GM12864 (cell line): ENCODE data around the gene GID4.
A peak's percentile ranks its signal among the peaks of the same experiment; 100 is the strongest.
"Not testable (repeated sequence)": the region's sequence is repeated elsewhere in the genome, so short reads cannot be mapped to it uniquely, and the experiment has no call there.

Source experiments
- DNase-seq: peaks from one replicate; pipeline ENCODE4 v3.0.0-alpha.2; 2011; ENCODE audit warnings: low read depth
- H3K4me3 ChIP-seq: 2 replicates; pipeline ENCODE4 v1.5.1; 2011; ENCODE audit warnings: mild to moderate bottlenecking, low read depth, low read length, control low read depth
- TF ChIP-seq, protein P1 (sequence below): IDR thresholded peaks from 2 replicates; pipeline ENCODE4 v1.5.1; 2011; ENCODE audit warnings: low read depth, mild to moderate bottlenecking, moderate library complexity, low read length, control low read depth, inconsistent platforms; ENCODE audit errors: missing control alignments

The GID4 gene

DNA sequence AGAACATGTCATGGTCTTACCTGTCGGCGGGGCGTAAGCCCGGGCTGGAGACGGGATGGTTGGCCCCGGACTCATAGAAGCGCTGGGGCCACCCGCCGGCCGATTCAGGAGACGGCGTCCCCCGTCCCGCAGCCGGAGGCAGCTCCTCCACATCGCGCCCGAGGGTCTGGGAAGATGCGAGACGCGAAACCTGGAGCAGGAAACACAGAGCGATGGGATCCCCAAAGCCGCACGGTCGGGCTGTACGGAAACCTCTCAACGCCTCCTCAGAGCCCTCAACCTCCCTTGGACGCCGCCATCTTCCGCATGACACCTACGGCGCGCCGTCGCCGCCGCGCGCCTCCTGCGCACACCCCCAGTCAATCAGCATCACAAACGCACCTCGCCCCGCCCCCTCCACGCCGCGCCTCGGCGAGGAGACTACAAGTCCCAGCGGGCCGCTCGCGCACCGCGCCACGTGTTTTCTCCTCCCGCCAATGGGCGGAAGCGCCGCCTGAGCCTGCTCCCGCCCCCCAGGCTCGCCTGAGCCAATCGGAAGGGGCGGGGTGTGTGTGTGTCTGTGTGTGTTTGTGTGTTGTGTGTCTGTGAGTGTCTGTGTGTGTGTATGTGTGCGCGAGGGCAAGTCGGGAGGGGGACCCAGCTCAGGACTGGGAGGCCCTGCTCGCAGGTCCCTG is at the start of gene GID4, which contains the start of gene ATPAF2:
TSS of gene GID4 (plus strand) at position 548 of the 674 bp plus-strand sequence. CDS start at position 605, 57 bp downstream.
TSS of gene ATPAF2 (minus strand) at position 308 of the 674 bp plus-strand sequence. CDS start at position 153, 155 bp downstream.
- TF ChIP-seq, protein P1, sequence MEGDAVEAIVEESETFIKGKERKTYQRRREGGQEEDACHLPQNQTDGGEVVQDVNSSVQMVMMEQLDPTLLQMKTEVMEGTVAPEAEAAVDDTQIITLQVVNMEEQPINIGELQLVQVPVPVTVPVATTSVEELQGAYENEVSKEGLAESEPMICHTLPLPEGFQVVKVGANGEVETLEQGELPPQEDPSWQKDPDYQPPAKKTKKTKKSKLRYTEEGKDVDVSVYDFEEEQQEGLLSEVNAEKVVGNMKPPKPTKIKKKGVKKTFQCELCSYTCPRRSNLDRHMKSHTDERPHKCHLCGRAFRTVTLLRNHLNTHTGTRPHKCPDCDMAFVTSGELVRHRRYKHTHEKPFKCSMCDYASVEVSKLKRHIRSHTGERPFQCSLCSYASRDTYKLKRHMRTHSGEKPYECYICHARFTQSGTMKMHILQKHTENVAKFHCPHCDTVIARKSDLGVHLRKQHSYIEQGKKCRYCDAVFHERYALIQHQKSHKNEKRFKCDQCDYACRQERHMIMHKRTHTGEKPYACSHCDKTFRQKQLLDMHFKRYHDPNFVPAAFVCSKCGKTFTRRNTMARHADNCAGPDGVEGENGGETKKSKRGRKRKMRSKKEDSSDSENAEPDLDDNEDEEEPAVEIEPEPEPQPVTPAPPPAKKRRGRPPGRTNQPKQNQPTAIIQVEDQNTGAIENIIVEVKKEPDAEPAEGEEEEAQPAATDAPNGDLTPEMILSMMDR: no peak

DNA sequence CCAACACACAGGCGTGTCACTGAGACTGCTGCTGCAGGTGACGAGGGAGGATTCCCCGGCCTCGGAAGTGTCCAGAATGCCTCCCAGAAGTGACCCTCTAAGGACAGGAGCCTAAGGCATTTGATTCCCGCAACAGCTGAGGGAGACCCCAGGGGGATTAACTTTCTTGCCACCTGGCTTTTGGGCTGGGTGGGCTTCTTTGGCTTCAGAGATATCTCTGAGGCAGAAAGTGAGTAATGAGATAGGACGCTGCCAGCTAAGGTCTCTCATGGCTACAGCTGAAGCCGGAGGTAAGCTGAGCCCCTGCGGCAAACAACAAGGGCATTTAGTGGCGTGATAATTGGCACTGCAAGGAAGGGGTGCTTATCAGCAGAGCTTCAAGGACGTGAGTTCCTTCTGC is 49.6 kb upstream of the GID4 start:
- H3K4me3 ChIP-seq: no peak overlapping the region
- no peak for DNase-seq
- TF ChIP-seq, protein P1: no peak

More for the DNA sequence above, at the start of gene GID4, which contains the start of gene ATPAF2:
- peak; percentile 97 for DNase-seq
- H3K4me3 ChIP-seq: peak within 1 kb of the TSS; percentile 68

DNA sequence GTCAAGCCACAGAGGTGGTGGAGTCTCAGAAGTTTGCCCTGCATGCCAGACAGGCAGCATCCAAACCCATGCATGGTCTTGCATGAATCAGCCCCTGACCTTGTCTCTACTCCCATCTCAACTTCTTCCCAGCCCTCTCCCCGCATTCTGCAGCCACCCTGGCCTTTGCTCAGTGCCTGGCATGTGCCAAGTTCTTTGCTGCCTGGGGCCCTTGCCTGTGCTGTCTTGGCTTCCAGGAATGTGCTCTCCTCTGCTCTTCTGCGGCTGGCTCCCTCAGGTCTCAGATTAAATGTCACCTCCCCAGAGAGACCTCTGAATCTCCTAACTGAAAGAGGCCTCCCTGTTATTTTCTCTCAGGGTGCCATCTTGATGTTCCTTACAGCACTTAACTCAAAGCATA is 48.9 kb upstream of the GID4 start:
- TF ChIP-seq, protein P1: no peak
- H3K4me3 ChIP-seq: no peak overlapping the region
- DNase-seq: no peak

DNA sequence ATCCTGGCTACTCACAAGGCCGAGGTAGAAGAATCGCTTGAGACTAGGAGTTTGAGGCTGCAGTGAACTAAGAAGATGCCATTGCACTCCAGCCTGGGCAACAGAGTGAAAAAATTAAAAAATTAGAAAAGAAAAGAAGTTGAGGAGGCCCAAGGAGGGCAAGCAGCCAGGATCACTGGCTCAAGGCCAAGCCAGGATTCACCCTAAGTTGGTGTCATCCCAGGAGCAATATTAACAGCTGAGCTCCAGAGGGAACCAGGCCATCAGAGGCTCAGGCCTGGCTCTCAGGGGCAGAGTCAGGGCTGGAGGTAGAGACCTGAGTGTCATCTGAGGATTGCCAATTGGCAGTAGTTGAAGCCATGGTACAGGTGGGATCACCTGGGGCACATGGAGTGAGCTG is 45.8 kb upstream of the GID4 start:
- H3K4me3 ChIP-seq: no peak overlapping the region
- DNase-seq: no peak
- TF ChIP-seq, protein P1: no peak

DNA sequence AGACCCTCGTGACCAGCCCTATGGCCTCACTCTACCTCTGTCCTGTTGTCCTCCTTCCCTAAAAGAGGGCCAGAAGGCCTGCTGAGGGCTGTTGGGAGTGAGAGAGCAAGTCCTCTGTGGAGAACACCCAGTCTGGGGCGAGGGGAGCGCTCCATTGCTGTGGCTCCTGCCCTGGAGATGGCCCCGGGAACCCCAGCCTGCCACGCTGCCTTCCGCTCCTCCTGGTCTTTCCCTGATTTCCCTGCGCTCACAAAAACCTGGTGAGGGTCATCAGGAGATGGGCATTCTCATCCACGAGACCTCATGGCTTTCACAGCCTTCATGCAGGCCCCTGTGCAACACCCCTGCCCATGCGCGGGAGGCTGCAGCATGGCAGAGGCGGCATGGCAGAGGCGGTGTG is 45.4 kb upstream of the GID4 start:
- TF ChIP-seq, protein P1: no peak
- H3K4me3 ChIP-seq: no peak overlapping the region
- DNase-seq: no peak

DNA sequence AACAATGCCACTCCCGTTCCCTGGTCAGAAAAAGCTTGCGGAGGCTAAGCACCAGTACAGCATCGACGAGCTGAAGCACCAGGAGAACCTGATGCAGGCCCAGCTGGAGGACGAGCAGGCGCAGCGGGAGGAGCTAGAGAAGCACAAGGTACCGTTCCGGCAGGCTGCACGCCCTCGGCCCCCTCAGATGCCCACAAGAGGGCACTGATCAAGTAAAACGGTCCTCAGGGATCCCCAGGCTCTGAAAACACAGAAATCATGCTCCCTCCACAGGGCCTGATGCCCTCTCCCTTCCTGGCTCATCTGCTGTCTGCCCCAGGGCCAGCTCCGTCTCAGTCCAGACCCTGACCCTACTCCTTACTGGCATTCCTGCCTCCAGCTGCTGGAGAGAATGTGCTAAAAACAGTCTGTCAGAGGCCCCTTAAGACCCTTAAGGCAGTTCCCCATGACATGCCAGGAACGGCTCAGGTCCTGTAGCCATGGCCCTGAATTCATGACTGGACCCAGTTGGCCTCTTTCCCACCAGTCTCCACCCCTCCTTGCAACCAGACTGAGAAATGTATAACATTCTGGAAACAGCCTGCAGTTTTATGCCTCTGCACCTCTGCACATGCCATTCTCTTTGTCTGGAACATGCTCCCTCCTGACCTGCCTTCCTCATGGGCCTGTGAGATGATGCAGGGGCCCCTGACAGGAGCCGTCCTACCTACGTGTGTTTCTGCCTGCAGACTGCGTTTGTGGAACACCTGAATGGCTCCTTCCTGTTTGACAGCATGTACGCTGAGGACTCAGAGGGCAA is 44.7 kb upstream of the GID4 start:
- TF ChIP-seq, protein P1: peak; percentile 40
- no peak for DNase-seq

DNA sequence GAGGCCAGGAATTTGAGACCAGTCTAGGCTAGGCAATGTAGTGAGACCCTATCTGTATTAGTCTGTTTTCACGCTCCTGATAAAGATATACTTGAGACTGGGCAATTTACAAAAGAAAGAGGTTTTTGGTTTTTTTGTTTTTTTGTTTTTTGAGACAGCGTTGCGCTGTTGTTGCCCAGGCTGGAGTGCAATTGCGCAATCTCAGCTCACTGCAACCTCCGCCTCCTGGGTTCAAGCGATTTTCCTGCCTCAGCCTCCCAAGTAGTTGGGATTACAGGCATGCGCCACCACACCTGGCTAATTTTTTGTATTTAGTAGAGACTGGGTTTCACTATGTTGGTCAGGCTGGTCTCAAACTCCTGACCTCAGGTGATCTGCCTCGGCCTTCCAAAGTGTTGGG is 43.3 kb upstream of the GID4 start:
- H3K4me3 ChIP-seq: not testable (repeated sequence)

More for the DNA sequence above, 44.7 kb upstream of the GID4 start:
- no peak overlapping the region for H3K4me3 ChIP-seq

More for the DNA sequence above, 43.3 kb upstream of the GID4 start:
- not testable (repeated sequence) for DNase-seq
